Measurements from ENCODE around the gene ADAM12.

DNA sequence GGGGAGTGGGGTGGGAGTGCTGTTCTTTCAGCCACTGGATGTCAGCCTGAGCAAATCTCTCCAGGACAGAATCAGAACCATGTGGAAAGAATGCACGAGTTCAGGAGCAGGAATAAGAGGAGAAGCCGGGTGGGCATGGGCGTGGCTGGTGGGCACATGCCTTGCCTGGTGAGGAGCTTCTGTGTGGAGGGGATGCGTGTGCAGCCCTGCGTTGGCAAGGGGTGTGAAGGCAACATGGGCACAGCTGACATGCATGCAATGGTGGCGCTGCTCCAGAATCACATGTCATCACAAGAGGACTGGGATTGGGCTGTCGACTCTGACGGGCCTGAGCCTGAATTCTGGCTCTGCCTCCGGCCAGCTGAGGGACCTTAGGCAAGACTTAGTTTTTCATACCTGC is 162.1 kb downstream of the ADAM12 start:
- TF ChIP-seq, protein P1, sequence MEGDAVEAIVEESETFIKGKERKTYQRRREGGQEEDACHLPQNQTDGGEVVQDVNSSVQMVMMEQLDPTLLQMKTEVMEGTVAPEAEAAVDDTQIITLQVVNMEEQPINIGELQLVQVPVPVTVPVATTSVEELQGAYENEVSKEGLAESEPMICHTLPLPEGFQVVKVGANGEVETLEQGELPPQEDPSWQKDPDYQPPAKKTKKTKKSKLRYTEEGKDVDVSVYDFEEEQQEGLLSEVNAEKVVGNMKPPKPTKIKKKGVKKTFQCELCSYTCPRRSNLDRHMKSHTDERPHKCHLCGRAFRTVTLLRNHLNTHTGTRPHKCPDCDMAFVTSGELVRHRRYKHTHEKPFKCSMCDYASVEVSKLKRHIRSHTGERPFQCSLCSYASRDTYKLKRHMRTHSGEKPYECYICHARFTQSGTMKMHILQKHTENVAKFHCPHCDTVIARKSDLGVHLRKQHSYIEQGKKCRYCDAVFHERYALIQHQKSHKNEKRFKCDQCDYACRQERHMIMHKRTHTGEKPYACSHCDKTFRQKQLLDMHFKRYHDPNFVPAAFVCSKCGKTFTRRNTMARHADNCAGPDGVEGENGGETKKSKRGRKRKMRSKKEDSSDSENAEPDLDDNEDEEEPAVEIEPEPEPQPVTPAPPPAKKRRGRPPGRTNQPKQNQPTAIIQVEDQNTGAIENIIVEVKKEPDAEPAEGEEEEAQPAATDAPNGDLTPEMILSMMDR (IDR thresholded peaks at IDR 0.05), result no peak
- no peak for TF ChIP-seq POLR2AphosphoS5 (IDR thresholded peaks at IDR 0.05; ENCODE audit: insufficient read depth in 1 of 2, low read depth in 1 of 2)
- no peak for TF ChIP-seq POLR2A (IDR thresholded peaks at IDR 0.05)
